B cell (primary cell): Measurements from ENCODE around the gene GSTA1. TPM values are rescaled to one million over a fixed set of nuclear protein-coding genes. Genes with fewer than 3 reads are reported as not detected.
"Not testable (repeated sequence)": the region's sequence is repeated elsewhere in the genome, so short reads cannot be mapped to it uniquely, and the experiment has no call there.

ENCODE experiments used
- ATAC-seq: fragments of 200-7000 bp; cut with Tn5 transposase; one replicate; pipeline ENCODE4 v1.10.0; 2021; ENCODE audit warnings: low read depth, mild to moderate bottlenecking, moderate number of reproducible peaks, moderate library complexity
- CTCF ChIA-PET: fragments of 350-600 bp; sonication (Branson Sonifier 250); formaldehyde crosslinking; loops from one replicate; lab custom pipeline; 2021; ENCODE audit warnings: antibody characterized with exemption, inconsistent platforms; lab: Charles Lee
- POLR2A ChIA-PET: fragments of 350-600 bp; sonication (Branson Sonifier 250); formaldehyde crosslinking; loops from one replicate; lab custom pipeline; 2021; ENCODE audit warnings: antibody characterized with exemption; lab: Charles Lee
- DNase-seq: peaks from one replicate; pipeline ENCODE4 v3.0.0; 2013
- H2AFZ ChIP-seq: 2 replicates; pipeline ENCODE4 v1.6.1; 2012; ENCODE audit warnings: mild to moderate bottlenecking, low read depth, low read length; ENCODE audit not compliant: insufficient read depth, poor library complexity, severe bottlenecking
- H3K27ac ChIP-seq, 2 donors: 1 replicate in 1 of 2; 2 replicates in 1 of 2; pipeline ENCODE4 v1.5.1; 2012 to 2013; ENCODE audit warnings: low read length in 2 of 2, mild to moderate bottlenecking in 2 of 2, moderate library complexity in 1 of 2
- H3K27me3 ChIP-seq, 4 experiments: fragments of 200-600 bp in 1 of 4; sonication (generic) in 1 of 4; replicated peaks in 1 of 4; 1 replicate in 2 of 4; 2 replicates in 2 of 4; pipeline versions ENCODE4 v1.6.1 to v1.7.0; 2013 to 2016; ENCODE audit warnings: low read length in 3 of 4, mild to moderate bottlenecking in 2 of 4, mixed read lengths in 1 of 4, moderate library complexity in 1 of 4; ENCODE audit not compliant: insufficient read depth in 4 of 4, control insufficient read depth in 3 of 4; ENCODE audit errors: control extremely low read depth in 1 of 4
- H3K36me3 ChIP-seq, 2 experiments: replicated peaks in 1 of 2; 1 replicate in 1 of 2; 2 replicates in 1 of 2; pipeline versions ENCODE4 v1.6.1 to v1.7.1; 2013; ENCODE audit warnings: low read length in 1 of 2; ENCODE audit not compliant: insufficient read depth in 2 of 2, control insufficient read depth in 1 of 2; ENCODE audit errors: control extremely low read depth in 1 of 2, extremely low read depth in 1 of 2
- H3K4me1 ChIP-seq, 2 donors: fragments of 200-600 bp in 1 of 2; sonication (generic) in 1 of 2; 1 replicate in 1 of 2; 2 replicates in 1 of 2; pipeline versions ENCODE4 v1.5.1 to v1.6.1; 2013 to 2017; ENCODE audit warnings: low read length in 2 of 2; ENCODE audit not compliant: control insufficient read depth in 2 of 2, insufficient read depth in 2 of 2
- H3K4me2 ChIP-seq: replicated peaks from 2 replicates; pipeline ENCODE3; 2012; ENCODE audit warnings: mild to moderate bottlenecking, low read depth, low read length; ENCODE audit not compliant: poor library complexity, severe bottlenecking
- H3K4me3 ChIP-seq, 5 experiments: fragments of 200-600 bp in 1 of 5; sonication (generic) in 1 of 5; 1 replicate in 3 of 5; 2 replicates in 2 of 5; pipeline versions ENCODE4 v1.5.1 to v1.7.0; 2011 to 2016; ENCODE audit warnings: low read length in 4 of 5, mild to moderate bottlenecking in 4 of 5, low read depth in 2 of 5, control low read depth in 1 of 5, moderate library complexity in 1 of 5; ENCODE audit not compliant: insufficient read depth in 1 of 5; ENCODE audit errors: control extremely low read depth in 1 of 5, extremely low read depth in 1 of 5
- H3K79me2 ChIP-seq: fragments of 200-600 bp; sonication (generic); one replicate; pipeline ENCODE4 v1.6.0; 2016; ENCODE audit warnings: low read length; ENCODE audit not compliant: control insufficient read depth, insufficient read depth
- H3K9ac ChIP-seq: fragments of 200-600 bp; sonication (generic); 2 replicates; pipeline ENCODE4 v1.6.1; 2017; ENCODE audit warnings: mild to moderate bottlenecking, low read length, moderate library complexity
- H3K9me3 ChIP-seq, 3 donors: one replicate each; pipeline versions ENCODE4 v1.6.1 to v1.7.1; 2013; ENCODE audit warnings: low read length in 2 of 3; ENCODE audit not compliant: control insufficient read depth in 2 of 3, insufficient read depth in 1 of 3; ENCODE audit errors: control extremely low read depth in 1 of 3
- H4K20me1 ChIP-seq: 2 replicates; pipeline ENCODE4 v1.6.0; 2012; ENCODE audit warnings: mild to moderate bottlenecking, low read length; ENCODE audit not compliant: insufficient read depth, control insufficient read depth, poor library complexity, severe bottlenecking
- H3K27ac Mint-ChIP-seq: one replicate; pipeline ENCODE4 v1.8.0; 2021; ENCODE audit warnings: mixed read lengths
- H3K27me3 Mint-ChIP-seq: one replicate; pipeline ENCODE4 v1.8.0; 2021; ENCODE audit warnings: mixed read lengths
- H3K4me1 Mint-ChIP-seq: one replicate; pipeline ENCODE4 v1.8.0; 2021; ENCODE audit warnings: mixed read lengths
- H3K4me3 Mint-ChIP-seq: one replicate; pipeline ENCODE4 v1.8.0; 2021; ENCODE audit warnings: mixed read lengths
- H3K9me3 Mint-ChIP-seq: one replicate; pipeline ENCODE4 v1.8.0; 2022; ENCODE audit warnings: mixed read lengths; ENCODE audit not compliant: insufficient read depth
- CTCF ChIP-seq: fragments of 200-600 bp; IDR thresholded peaks from one replicate; pipeline ENCODE4 v1.8.0; 2022; ENCODE audit warnings: antibody characterized with exemption, mild to moderate bottlenecking
- EZH2 ChIP-seq: IDR thresholded peaks from 2 replicates; pipeline ENCODE4 v1.6.1; 2012; ENCODE audit warnings: borderline replicate concordance, low read depth, mild to moderate bottlenecking, moderate library complexity, low read length; ENCODE audit not compliant: insufficient read depth, poor library complexity, severe bottlenecking
- WGBS: methylation state at CpG from one replicate; pipeline ENCODE4 v1.1.5; 2013; ENCODE audit warnings: missing lambda C conversion rate; ENCODE audit not compliant: insufficient coverage; 5-methylcytosine and 5-hydroxymethylcytosine counted together
- intact Hi-C: fragments of 100-400 bp; cut with micrococcal nuclease; formaldehyde crosslinking; loops from one replicate; pipeline ENCODE4 v1.10.0; 2022
- polyA plus RNA-seq: library from polyadenylated mRNA; depleted of rRNA; stranded (reverse); fragments of >200 nt; gene quantifications from 2 replicates; pipeline ENCODE4 v1.2.3, GENCODE V29; 2012
- total RNA-seq, 2 donors: library from RNA; stranded (reverse); fragments of 120-200 nt in 1 of 2; gene quantifications; 1 replicate in 1 of 2; 2 replicates in 1 of 2; pipeline versions ENCODE4 v1.2.3 to v1.2.4, GENCODE V29; 2013 to 2022

GSTA1 gene
- total and polyA plus RNA-seq, 2 donors (not counting 1 experiment from before 2014, with no cell fraction given), result not detected

- no peak overlapping the region for H3K4me3 ChIP-seq
- POLR2A ChIA-PET, result no interaction called here
- H3K36me3 ChIP-seq, result no peaks in the 10 kb centered on the region
- Mint-ChIP-seq H3K27me3 (peaks cover 13% of the 10 kb centered on the region), H3K27ac (no peak overlapping the region), H3K4me1 (no peaks in the 10 kb centered on the region), H3K9me3 (no peaks in the 10 kb centered on the region), H3K4me3 (no peak overlapping the region)
- CTCF ChIA-PET, result no interaction called here
- no peaks in the 10 kb centered on the region for H3K4me1 ChIP-seq
- H2AFZ ChIP-seq, result no peak overlapping the region
- no peak for TF ChIP-seq CTCF
- TF ChIP-seq EZH2, result no peak
- 95% methylated on average over 23 of the region's 37 CpGs for WGBS
- no peak overlapping the region for H3K27ac ChIP-seq
- ATAC-seq, result no peak
- H3K9me3 ChIP-seq, result peaks cover 0 to 13% (median 0%) of the 10 kb centered on the region in 3 donors
- H3K4me2 ChIP-seq, result no peak overlapping the region
- no peaks in the 10 kb centered on the region for H4K20me1 ChIP-seq
- intact Hi-C loops, result no loop called here
- no peak for DNase-seq
- H3K9ac ChIP-seq, result no peak overlapping the region
- H3K79me2 ChIP-seq, result no peaks in the 10 kb centered on the region
- no peaks in the 10 kb centered on the region for H3K27me3 ChIP-seq
These were observed 25.6 kb upstream of the GSTA1 start for GRCh38 chr6:52829046-52829817.

GRCh38 chr6:52828621-52829020, 25.0 kb upstream of the GSTA1 start:
- H3K9me3 Mint-ChIP-seq, CTCF ChIA-PET, H3K79me2 ChIP-seq, H3K27ac Mint-ChIP-seq, H3K4me3 ChIP-seq, H3K4me3 Mint-ChIP-seq, H3K9ac ChIP-seq, ATAC-seq, H3K36me3 ChIP-seq, POLR2A ChIA-PET, H2AFZ ChIP-seq, H3K27me3 ChIP-seq, H3K4me1 ChIP-seq, H3K27ac ChIP-seq, intact Hi-C loops, H4K20me1 ChIP-seq, H3K4me1 Mint-ChIP-seq, DNase-seq, H3K4me2 ChIP-seq: not testable (repeated sequence)
- H3K27me3 Mint-ChIP-seq, result peaks cover 13% of the 10 kb centered on the region
- 67% methylated on average over 1 of the region's 4 CpGs for WGBS
- H3K9me3 ChIP-seq, result peaks cover 0 to 13% (median 0%) of the 10 kb centered on the region in 3 donors

- intact Hi-C loops, H3K9ac ChIP-seq, CTCF ChIA-PET, H2AFZ ChIP-seq, H3K9me3 Mint-ChIP-seq, H3K4me3 ChIP-seq, H3K27me3 ChIP-seq, H3K4me3 Mint-ChIP-seq, ATAC-seq, H3K79me2 ChIP-seq, H3K36me3 ChIP-seq, H3K27ac ChIP-seq, H4K20me1 ChIP-seq, H3K27ac Mint-ChIP-seq, DNase-seq, POLR2A ChIA-PET, H3K4me1 ChIP-seq, H3K4me2 ChIP-seq, H3K4me1 Mint-ChIP-seq: not testable (repeated sequence)
- H3K9me3 ChIP-seq, result peaks cover 0 to 13% (median 0%) of the 10 kb centered on the region in 3 donors
- H3K27me3 Mint-ChIP-seq, result peaks cover 12% of the 10 kb centered on the region
- WGBS, result no CpG with 5 or more reads among the region's 1 CpG
These were observed 23.6 kb upstream of the GSTA1 start for GRCh38 chr6:52827073-52827783.
